ENCODE data around the gene RBP3.

The RBP3 gene

GRCh38 chr10:47319784-47320183, 28.4 kb upstream of the RBP3 start:
- DNase-seq = no peak

- DNase-seq = no peak
Measured at GRCh38 chr10:47320812-47321211, 27.4 kb upstream of the RBP3 start.

GRCh38 chr10:47321521-47322195, 26.5 kb upstream of the RBP3 start:
- no peak for DNase-seq

GRCh38 chr10:47322300-47323061, 25.7 kb upstream of the RBP3 start, which contains the start of gene GDF2:
GDF2 (plus strand) TSS chr10:47322454; CDS start chr10:47322669, 215 bp downstream.
- DNase-seq = no peak

GRCh38 chr10:47323087-47323486, 25.1 kb upstream of the RBP3 start:
- no peak for DNase-seq

- DNase-seq = no peak
Measured at GRCh38 chr10:47323636-47324296, 24.4 kb upstream of the RBP3 start.

GRCh38 chr10:47325303-47326291, 22.6 kb upstream of the RBP3 start:
- no peak for DNase-seq

- DNase-seq = no peak
Measured at GRCh38 chr10:47326306-47326926, 21.7 kb upstream of the RBP3 start.

- DNase-seq = no peak
Measured at GRCh38 chr10:47326927-47327330, 21.2 kb upstream of the RBP3 start.

- DNase-seq = no peak
Measured at GRCh38 chr10:47329855-47330254, 18.3 kb upstream of the RBP3 start.

GRCh38 chr10:47330366-47330765, 17.8 kb upstream of the RBP3 start:
- no peak for DNase-seq

- no peak for DNase-seq
Measured at GRCh38 chr10:47330804-47331203, 17.4 kb upstream of the RBP3 start.

GRCh38 chr10:47331491-47331890, 16.7 kb upstream of the RBP3 start:
- DNase-seq = no peak

GRCh38 chr10:47331954-47332353, 16.2 kb upstream of the RBP3 start:
- DNase-seq = no peak

GRCh38 chr10:47332371-47332770, 15.8 kb upstream of the RBP3 start:
- no peak for DNase-seq

- DNase-seq = no peak
Measured at GRCh38 chr10:47332946-47333345, 15.2 kb upstream of the RBP3 start.

GRCh38 chr10:47333532-47333931, 14.6 kb upstream of the RBP3 start:
- no peak for DNase-seq

GRCh38 chr10:47334466-47335295, 13.5 kb upstream of the RBP3 start:
- no peak for DNase-seq

- DNase-seq = no peak
Measured at GRCh38 chr10:47335906-47336305, 12.3 kb upstream of the RBP3 start.

GRCh38 chr10:47336387-47337134, 11.6 kb upstream of the RBP3 start:
- DNase-seq = no peak

Data from AML-193 (cell line).